Gastrocnemius medialis (tissue), 4 donors: Measurements from ENCODE around the gene SEMA5B. TPM values are rescaled to one million over a fixed set of nuclear protein-coding genes. Genes with fewer than 3 reads are reported as not detected.

Experiments
- ATAC-seq, 2 donors: fragments of 150-250 bp; one replicate each; pipeline ENCODE4 v1.9.1; 2016
- DNase-seq, 2 donors: peaks; one replicate each; pipeline ENCODE4 v3.0.0-alpha.2; 2019
- H3K27ac ChIP-seq, 4 donors: fragments of 200-600 bp; sonication (generic); 1 replicate in 1 of 4; 2 replicates in 3 of 4; pipeline ENCODE4 v1.5.1; 2016 to 2018; ENCODE audit warnings: mild to moderate bottlenecking in 2 of 4, moderate library complexity in 1 of 4
- H3K27me3 ChIP-seq, 3 donors: fragments of 200-600 bp; sonication (generic) in 2 of 3; 1 replicate in 1 of 3; 2 replicates in 2 of 3; pipeline versions ENCODE4 v1.5.1 to v1.6.0; 2016 to 2019; ENCODE audit warnings: mild to moderate bottlenecking in 1 of 3, moderate library complexity in 1 of 3
- H3K36me3 ChIP-seq, 2 donors: fragments of 200-600 bp; sonication (generic) in 1 of 2; one replicate each; pipeline ENCODE4 v1.5.1; 2017 to 2018
- H3K4me1 ChIP-seq, 2 donors: fragments of 200-600 bp; sonication (generic) in 1 of 2; one replicate each; pipeline ENCODE4 v1.5.1; 2016 to 2017; ENCODE audit warnings: mild to moderate bottlenecking in 2 of 2
- H3K4me3 ChIP-seq, 4 donors: fragments of 200-600 bp; sonication (generic) in 3 of 4; 1 replicate in 1 of 4; 2 replicates in 3 of 4; pipeline ENCODE4 v1.5.1; 2016 to 2019; ENCODE audit warnings: mild to moderate bottlenecking in 2 of 4
- H3K9me3 ChIP-seq, 3 donors: fragments of 200-600 bp; sonication (generic) in 2 of 3; 1 replicate in 1 of 3; 2 replicates in 2 of 3; pipeline ENCODE4 v1.5.1; 2016 to 2019
- CTCF ChIP-seq, 5 experiments: fragments of 450-650 bp in 3 of 5; fragments of 200-600 bp in 2 of 5; sonication (generic) in 2 of 5; IDR thresholded peaks in 4 of 5; conservative IDR thresholded peaks in 1 of 5; 1 replicate in 4 of 5; 2 replicates in 1 of 5; pipeline ENCODE4 v1.5.1; 2016 to 2019; ENCODE audit warnings: antibody characterized with exemption in 5 of 5, mild to moderate bottlenecking in 3 of 5, moderate library complexity in 3 of 5
- POLR2A ChIP-seq, 2 donors: fragments of 450-650 bp; IDR thresholded peaks; one replicate each; pipeline ENCODE4 v1.6.1; 2017; ENCODE audit warnings: antibody characterized with exemption in 2 of 2, mild to moderate bottlenecking in 2 of 2, moderate library complexity in 2 of 2
- in situ Hi-C, 4 donors: fragments of 200-750 bp; cut with MboI; loops; one replicate each; pipeline versions ENCODE4 v1.15.0 to v1.8.0; 2017; ENCODE audit warnings: low sequenced_read_pairs in 4 of 4
- intact Hi-C: fragments of 100-400 bp; cut with DNase I; formaldehyde crosslinking; loops from one replicate; pipeline ENCODE4 v1.15.1; 2023; ENCODE audit warnings: low total_unique reads
- total RNA-seq, 4 donors: library from RNA; depleted of rRNA; stranded (reverse); fragments of >200 nt; gene quantifications; one replicate each; pipeline versions ENCODE4 v1.1.0 to v1.2.3, GENCODE V29; 2016

Gene SEMA5B
- total RNA-seq, 4 donors from 2014 or later: 0.10 to 0.26 TPM; not detected in 2

- in situ Hi-C loops: loop anchor here in 2 of 4 donors (25.0 kb wide), 1 partner anchor 333 kb away; no protein-coding TSS in a partner anchor
- TF ChIP-seq CTCF (IDR thresholded peaks at IDR 0.05 in 4 of 5, conservative IDR thresholded peaks at IDR 0.05 in 1 of 5) (no peak), POLR2A (IDR thresholded peaks at IDR 0.05) (no peak)
- no peaks in the 10 kb centered on the region for H3K4me1 ChIP-seq
- H3K9me3 ChIP-seq: no peaks in the 10 kb centered on the region
- H3K27me3 ChIP-seq: peaks cover 0 to under 1% (median 0%) of the 10 kb centered on the region in 3 donors
- no peak for DNase-seq
- no peak for ATAC-seq
- H3K4me3 ChIP-seq: no peak overlapping the region
- H3K36me3 ChIP-seq: no peaks in the 10 kb centered on the region
- H3K27ac ChIP-seq: no peak overlapping the region
- intact Hi-C loops: no loop called here
Observed at GRCh38 chr3:122929188-122930062, 98.1 kb downstream of the SEMA5B start.

- Histone ChIP-seq H3K9me3 (no peaks in the 10 kb centered on the region), H3K4me3 (no peak overlapping the region), H3K27me3 (peaks cover 0 to 8% (median 2%) of the 10 kb centered on the region in 3 donors), H3K4me1 (no peaks in the 10 kb centered on the region), H3K36me3 (no peaks in the 10 kb centered on the region), H3K27ac (no peak overlapping the region)
- in situ Hi-C loops: loop anchor here in 2 of 4 donors (25.0 kb wide), 1 partner anchor 334 kb away; no protein-coding TSS in a partner anchor
- DNase-seq (no peak), ATAC-seq (no peak)
- intact Hi-C loops: no loop called here
- no peak for TF ChIP-seq POLR2A (IDR thresholded peaks at IDR 0.05)
- TF ChIP-seq CTCF (IDR thresholded peaks at IDR 0.05 in 4 of 5, conservative IDR thresholded peaks at IDR 0.05 in 1 of 5): no peak
Observed at GRCh38 chr3:122928396-122929187, 99.0 kb downstream of the SEMA5B start.

- no peak overlapping the region for H3K27ac ChIP-seq
- H3K9me3 ChIP-seq: no peaks in the 10 kb centered on the region
- DNase-seq (no peak), ATAC-seq (no peak)
- TF ChIP-seq CTCF (IDR thresholded peaks at IDR 0.05 in 4 of 5, conservative IDR thresholded peaks at IDR 0.05 in 1 of 5) (no peak), POLR2A (IDR thresholded peaks at IDR 0.05) (no peak)
- no peaks in the 10 kb centered on the region for H3K4me1 ChIP-seq
- H3K27me3 ChIP-seq: peaks cover 6 to 12% (median 10%) of the 10 kb centered on the region in 3 donors
- no peaks in the 10 kb centered on the region for H3K36me3 ChIP-seq
- H3K4me3 ChIP-seq: no peak overlapping the region
- in situ Hi-C loops: loop anchor here in 2 of 4 donors (25.0 kb wide), 1 partner anchor 335 kb away; no protein-coding TSS in a partner anchor
- intact Hi-C loops: no loop called here
Observed at GRCh38 chr3:122927726-122928125, 99.8 kb downstream of the SEMA5B start.

- Histone ChIP-seq H3K27ac (no peak overlapping the region), H3K4me3 (no peak overlapping the region), H3K9me3 (no peaks in the 10 kb centered on the region), H3K27me3 (peaks cover 15 to 21% (median 20%) of the 10 kb centered on the region in 3 donors), H3K4me1 (peaks cover 0 to 3% of the 10 kb centered on the region in 2 donors), H3K36me3 (no peaks in the 10 kb centered on the region)
- TF ChIP-seq POLR2A (IDR thresholded peaks at IDR 0.05): no peak
- TF ChIP-seq CTCF (IDR thresholded peaks at IDR 0.05 in 4 of 5, conservative IDR thresholded peaks at IDR 0.05 in 1 of 5): no peak
- ATAC-seq (no peak), DNase-seq (no peak)
- in situ Hi-C loops (loop anchor here in 2 of 4 donors (25.0 kb wide), 1 partner anchor 335 kb away; no protein-coding TSS in a partner anchor), intact Hi-C loops (no loop called here)
Observed at GRCh38 chr3:122926811-122927210, 100.8 kb downstream of the SEMA5B start.
